PC-3 (cell line): ENCODE measurements around the gene KDSR.

Experiments used
- EZH2 ChIP-seq: fragments of 300-600 bp; sonication (generic); IDR thresholded peaks from one replicate; pipeline ENCODE4 v1.6.1; 2017; ENCODE audit warnings: antibody characterized with exemption, mild to moderate bottlenecking, low read length; ENCODE audit not compliant: unreplicated experiment
- TF ChIP-seq, protein P1 (sequence below): fragments of 300-600 bp; sonication (generic); conservative IDR thresholded peaks from 2 replicates; pipeline ENCODE4 v1.5.1; 2017; ENCODE audit warnings: antibody characterized with exemption, low read depth, mild to moderate bottlenecking, low read length

DNA sequence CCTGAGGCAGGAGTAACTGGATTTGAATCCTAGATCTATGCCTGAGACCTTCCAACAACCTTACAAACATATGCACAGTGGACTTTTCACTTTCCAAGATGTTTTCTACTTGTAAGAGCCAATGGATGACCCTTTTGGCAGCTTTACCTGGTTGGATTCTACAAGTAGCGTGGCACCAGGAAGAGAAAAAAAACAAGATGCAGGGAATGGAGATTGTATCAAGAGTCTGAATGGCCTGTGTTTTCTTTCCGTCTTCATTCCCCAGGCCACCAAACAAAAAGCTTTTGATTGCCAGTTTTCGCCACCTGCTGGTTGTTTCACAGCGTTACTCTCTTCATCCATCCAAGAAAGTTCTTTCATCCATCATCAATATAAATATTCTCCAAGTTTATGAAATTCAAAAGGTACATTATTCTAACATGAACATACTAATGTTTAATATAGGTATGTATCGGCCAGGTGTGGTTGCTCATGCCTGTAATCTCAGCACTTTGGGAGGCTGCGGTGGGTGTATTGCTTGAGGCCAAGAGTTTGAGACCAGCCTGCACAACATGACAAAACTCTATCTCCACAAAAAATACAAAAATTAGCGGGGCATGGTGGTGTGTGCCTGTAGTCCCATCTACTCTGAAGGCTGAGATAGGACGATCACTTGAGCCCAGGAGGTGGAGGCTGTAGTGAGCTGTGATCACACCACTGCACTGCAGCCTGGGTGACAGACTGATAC is 43.9 kb downstream of the KDSR start:
- TF ChIP-seq, protein P1, sequence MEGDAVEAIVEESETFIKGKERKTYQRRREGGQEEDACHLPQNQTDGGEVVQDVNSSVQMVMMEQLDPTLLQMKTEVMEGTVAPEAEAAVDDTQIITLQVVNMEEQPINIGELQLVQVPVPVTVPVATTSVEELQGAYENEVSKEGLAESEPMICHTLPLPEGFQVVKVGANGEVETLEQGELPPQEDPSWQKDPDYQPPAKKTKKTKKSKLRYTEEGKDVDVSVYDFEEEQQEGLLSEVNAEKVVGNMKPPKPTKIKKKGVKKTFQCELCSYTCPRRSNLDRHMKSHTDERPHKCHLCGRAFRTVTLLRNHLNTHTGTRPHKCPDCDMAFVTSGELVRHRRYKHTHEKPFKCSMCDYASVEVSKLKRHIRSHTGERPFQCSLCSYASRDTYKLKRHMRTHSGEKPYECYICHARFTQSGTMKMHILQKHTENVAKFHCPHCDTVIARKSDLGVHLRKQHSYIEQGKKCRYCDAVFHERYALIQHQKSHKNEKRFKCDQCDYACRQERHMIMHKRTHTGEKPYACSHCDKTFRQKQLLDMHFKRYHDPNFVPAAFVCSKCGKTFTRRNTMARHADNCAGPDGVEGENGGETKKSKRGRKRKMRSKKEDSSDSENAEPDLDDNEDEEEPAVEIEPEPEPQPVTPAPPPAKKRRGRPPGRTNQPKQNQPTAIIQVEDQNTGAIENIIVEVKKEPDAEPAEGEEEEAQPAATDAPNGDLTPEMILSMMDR = peak; percentile 82
- no peak for TF ChIP-seq EZH2
